NCI-H82 (cell line): Measurements from ENCODE around the gene USP21.

ENCODE experiments used
- DNase-seq: peaks from one replicate; lab custom pipeline; 2025; lab: John Stamatoyannopoulos, UW

The USP21 gene

GRCh38 chr1:161215076-161215475 lies 55.8 kb downstream of the USP21 start, which contains the start of gene FCER1G:
Gene FCER1G, plus strand, starts transcription at chr1:161215295. Its CDS starts 27 bp downstream, at chr1:161215322.
- no peak for DNase-seq
